Skeletal muscle cell (primary cell): ENCODE measurements around the gene EEF2.
"Not testable (repeated sequence)": the region's sequence is repeated elsewhere in the genome, so short reads cannot be mapped to it uniquely, and the experiment has no call there.

Experiments used
- DNase-seq: peaks from one replicate; pipeline ENCODE4 v3.0.0-alpha.2; 2010; ENCODE audit warnings: low read depth
- H3K4me3 ChIP-seq: 2 replicates; pipeline ENCODE4 v1.5.1; 2011; ENCODE audit warnings: low read depth, mild to moderate bottlenecking, control low read depth, low read length, moderate library complexity

EEF2 gene

GRCh38 chr19:4016486-4016885 is 31.2 kb upstream of the EEF2 start:
- no peak for DNase-seq

DNA sequence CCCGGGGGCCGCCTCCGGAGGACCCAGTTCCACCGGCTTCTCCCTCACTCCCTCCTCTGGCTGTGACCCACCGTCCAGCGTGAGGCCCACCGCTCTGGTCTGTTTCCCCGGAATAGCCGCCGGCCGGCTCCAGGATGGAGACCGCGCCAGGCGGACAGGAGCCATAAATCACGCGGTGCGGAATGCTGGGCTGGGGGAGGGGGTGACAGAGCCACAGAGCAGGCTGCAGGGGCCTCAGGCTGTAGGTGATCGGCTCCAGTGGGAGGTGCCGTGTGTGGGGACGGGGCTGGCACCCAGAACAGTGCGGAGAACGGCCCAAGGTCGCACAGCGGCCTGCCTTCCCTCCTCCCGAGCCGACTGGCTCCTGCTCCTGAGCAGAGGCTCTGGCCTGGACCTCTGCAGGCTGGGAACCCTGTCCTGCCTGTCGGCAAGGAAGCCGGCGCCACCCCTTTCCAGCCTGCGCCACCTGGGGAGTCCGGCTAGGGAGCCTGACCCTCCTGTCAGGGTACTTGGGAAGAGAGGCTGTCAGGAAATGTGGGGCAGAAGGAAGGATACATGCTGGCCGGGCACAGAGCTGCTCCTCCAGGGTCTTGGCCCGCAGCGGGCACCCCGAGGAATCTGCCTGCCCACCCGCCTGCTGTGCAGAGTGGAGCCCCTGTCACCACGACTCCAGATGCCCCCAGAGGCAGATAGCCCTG is 30.6 kb upstream of the EEF2 start:
- no peak for DNase-seq
- no peak overlapping the region for H3K4me3 ChIP-seq

More at GRCh38 chr19:4016486-4016885, 31.2 kb upstream of the EEF2 start:
- H3K4me3 ChIP-seq: no peak overlapping the region

DNA sequence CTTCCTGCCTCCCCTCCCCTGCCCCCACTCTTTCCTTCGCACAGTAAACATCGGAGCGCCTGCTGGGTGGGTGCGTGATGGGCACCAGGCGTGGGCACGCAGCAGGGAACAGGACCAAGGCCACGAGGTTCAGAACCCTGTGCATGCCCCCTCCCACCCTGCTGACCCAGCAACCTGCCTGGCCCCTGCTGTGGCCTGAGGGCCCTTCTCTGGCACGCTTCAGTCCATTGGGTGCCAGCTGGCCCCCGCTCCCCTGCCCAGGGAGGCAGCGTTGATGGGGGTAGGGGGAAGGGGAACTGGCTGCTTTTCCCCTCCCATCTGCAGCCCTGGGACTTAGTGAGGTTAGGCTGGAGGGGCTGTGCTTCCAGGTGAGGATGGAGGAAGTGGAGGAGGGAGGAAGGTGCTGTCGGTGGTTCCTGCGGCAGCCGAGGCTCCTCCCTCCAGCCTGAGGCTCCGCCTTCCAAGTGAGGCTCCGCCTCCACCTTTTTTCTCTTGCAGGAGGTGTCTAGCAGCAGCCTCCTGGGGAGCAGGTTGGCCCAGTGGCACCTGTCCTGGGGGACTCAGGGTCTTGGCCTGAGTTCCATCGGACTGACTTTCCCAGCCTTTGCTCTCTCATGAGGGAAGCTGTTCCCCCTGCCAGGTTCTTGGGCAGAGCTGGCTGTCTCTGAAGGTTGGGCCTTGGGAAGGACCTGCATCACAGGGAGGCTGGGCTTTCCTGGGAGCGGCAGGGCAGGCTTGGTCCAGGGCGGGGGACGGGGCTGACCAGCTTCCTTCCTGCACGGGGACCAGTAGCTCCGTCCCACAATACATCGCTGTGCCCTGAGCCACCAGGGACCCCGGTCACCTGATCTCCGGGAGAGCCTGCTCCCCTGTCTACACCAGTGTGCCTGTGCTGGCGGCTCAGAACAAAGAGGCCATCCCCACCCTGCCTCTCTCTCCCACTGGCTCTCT is 29.6 kb upstream of the EEF2 start:
- DNase-seq: no peak
- H3K4me3 ChIP-seq: no peak overlapping the region

DNA sequence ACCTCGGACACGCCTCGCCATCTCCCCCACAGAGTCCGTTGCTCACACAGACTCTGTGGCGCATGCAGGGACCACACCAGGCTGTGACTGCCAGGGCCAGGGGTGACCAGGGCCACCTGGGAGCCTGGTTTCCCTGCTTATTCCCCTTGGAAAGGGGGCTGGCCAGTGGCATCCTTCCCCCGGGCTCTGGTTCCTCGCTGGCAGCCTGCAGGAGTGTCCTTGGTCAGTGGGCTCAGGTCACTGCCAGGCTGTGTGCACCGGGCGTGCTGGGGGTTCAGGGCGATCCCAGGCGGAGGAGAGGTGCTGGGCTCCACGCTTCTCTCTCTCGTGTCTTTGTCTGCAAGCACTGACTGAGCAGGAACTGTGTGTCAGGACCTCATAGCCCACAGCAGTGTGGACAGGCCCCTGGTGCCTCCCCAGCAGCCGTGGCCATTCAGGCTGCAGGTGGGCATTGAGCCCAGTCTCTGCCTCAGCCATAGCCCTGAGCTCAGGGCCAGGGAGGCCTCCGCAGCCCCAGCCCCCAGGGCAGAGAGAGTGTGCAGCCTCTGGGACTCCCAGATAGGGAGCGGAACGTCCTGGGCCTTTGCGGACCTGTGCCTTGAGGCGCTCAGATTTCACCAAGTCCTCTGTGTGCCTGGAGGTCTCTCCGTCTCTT is 28.8 kb upstream of the EEF2 start:
- no peak for DNase-seq
- H3K4me3 ChIP-seq: no peak overlapping the region

- DNase-seq: no peak
Measured at GRCh38 chr19:4012975-4013634, 27.8 kb upstream of the EEF2 start.

GRCh38 chr19:4012092-4012974 is 27.1 kb upstream of the EEF2 start:
- DNase-seq: no peak
- H3K4me3 ChIP-seq: no peak overlapping the region

More at GRCh38 chr19:4012975-4013634, 27.8 kb upstream of the EEF2 start:
- H3K4me3 ChIP-seq: no peak overlapping the region

GRCh38 chr19:4011430-4011829 is 26.2 kb upstream of the EEF2 start:
- not testable (repeated sequence) for DNase-seq, H3K4me3 ChIP-seq

GRCh38 chr19:4010808-4011110 is 25.5 kb upstream of the EEF2 start:
- H3K4me3 ChIP-seq: no peak overlapping the region
- DNase-seq: no peak

DNA sequence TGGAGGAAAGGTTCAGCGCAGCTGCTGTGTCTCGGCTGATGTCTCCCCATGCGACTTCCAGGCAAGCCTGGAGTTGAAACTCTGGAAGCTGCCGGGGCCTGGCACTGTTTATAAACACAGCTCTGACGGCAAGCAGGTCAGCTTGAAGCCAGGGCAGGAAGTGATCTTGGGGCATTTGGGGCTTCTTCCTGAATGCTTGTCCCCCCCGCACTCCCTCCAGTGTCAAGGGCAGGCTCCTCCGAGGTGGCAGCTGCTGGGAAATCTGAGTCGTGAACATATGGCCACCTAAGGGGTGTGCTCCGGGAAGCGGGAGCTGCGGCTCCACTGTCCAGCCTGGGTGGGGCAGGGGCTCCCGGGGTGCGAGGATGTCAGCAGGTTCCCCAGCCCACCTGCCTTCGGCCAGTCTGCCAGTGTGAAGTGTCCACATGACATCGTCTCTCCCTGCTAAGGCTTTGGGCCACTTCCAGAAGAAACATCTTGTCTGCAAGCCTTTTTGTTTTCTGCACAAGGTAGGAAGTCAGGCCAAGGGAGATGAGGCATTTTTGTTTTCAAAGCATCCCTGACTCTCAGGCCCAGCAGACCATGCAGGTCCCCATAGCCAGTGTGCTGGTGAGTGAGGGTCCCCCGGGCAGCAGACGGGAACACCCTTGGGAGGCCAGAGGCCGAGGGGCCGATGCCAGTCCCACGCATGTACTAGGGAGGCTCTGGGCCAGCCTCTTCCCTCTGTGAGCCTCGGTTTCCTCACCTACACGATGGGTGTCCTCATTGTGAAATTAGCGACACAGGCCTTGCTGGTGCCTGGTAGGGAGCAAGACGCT is 24.9 kb upstream of the EEF2 start:
- DNase-seq: no peak

GRCh38 chr19:4007836-4008539 is 22.7 kb upstream of the EEF2 start:
- DNase-seq: no peak
- H3K4me3 ChIP-seq: peak overlapping the region; percentile 93

More for the DNA sequence above, 24.9 kb upstream of the EEF2 start:
- peak overlapping the region; percentile 4 for H3K4me3 ChIP-seq

- H3K4me3 ChIP-seq: peak within 1 kb of the TSS; percentile 93
- DNase-seq: peak; percentile 67
Measured at GRCh38 chr19:4007021-4007835, 22.0 kb upstream of the EEF2 start, which contains the start of gene PIAS4. PIAS4 (plus strand) TSS chr19:4007736; CDS start chr19:4007761, 25 bp downstream.

- DNase-seq: not testable (repeated sequence)
Measured at GRCh38 chr19:4005436-4005835, 20.2 kb upstream of the EEF2 start.

DNA sequence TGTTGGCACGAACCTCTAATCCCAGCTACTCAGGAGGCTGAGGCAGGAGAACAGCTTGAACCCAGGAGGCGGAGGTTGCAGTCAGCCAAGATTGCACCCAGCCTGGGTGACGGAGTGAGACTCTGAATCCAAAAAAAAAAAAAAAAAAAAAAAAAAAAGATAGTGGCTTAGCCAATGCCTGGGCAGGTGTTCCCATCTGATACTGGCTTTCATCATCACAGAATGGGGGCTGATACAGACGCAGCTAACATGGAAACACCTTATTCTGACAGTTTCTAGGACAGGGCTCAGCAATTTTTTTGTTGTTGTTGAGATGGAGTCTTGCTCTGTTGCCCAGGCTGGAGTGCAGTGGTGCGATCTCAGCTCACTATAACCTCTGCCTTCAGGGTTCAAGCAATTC is 15.5 kb upstream of the EEF2 start:
- not testable (repeated sequence) for DNase-seq, H3K4me3 ChIP-seq

More at GRCh38 chr19:4005436-4005835, 20.2 kb upstream of the EEF2 start:
- H3K4me3 ChIP-seq: not testable (repeated sequence)

GRCh38 chr19:3998667-3999412 is 13.6 kb upstream of the EEF2 start:
- not testable (repeated sequence) for H3K4me3 ChIP-seq, DNase-seq

- no peak for DNase-seq
- no peak overlapping the region for H3K4me3 ChIP-seq
Measured at GRCh38 chr19:3995607-3996006, 10.3 kb upstream of the EEF2 start.

DNA sequence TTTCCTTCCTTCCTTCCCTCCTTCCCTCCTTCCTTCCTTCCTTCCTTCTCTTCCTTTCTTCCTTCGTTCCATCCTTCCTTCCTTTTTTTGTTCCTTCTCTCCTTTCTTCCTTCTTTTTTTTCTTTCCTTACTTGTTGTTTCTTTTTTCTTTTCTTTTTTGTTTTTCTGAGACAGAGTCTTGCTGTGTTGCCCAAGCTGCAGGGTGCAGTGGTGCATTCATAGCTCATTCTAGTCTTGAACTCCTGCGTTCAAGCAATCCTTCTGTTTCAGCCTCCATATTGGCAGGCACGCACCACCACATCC is 5.5 kb upstream of the EEF2 start:
- no peak for DNase-seq
- no peak overlapping the region for H3K4me3 ChIP-seq
